DOHH2 (cell line): ENCODE results near the gene DCP1A.

ENCODE experiments used
- CTCF ChIP-seq: fragments of 200-600 bp; sonication (generic); IDR thresholded peaks from one replicate; pipeline ENCODE4 v1.5.1; 2014; ENCODE audit warnings: antibody characterized with exemption, mild to moderate bottlenecking, low read depth, low read length; ENCODE audit not compliant: poor library complexity, severe bottlenecking
- EZH2phosphoT487 ChIP-seq: fragments of 200-600 bp; sonication (generic); IDR thresholded peaks from 2 replicates; pipeline ENCODE4 v1.6.1; 2017; ENCODE audit warnings: borderline replicate concordance, mild to moderate bottlenecking, antibody characterized with exemption, low read length, moderate library complexity, mixed read lengths

- TF ChIP-seq CTCF (no peak), EZH2phosphoT487 (no peak)
Observed at GRCh38 chr3:53234130-53234840, 113.1 kb downstream of the DCP1A start.
